ENCODE measurements around the gene KRTAP10-6. TPM values are rescaled to one million over a fixed set of nuclear protein-coding genes. Genes with fewer than 3 reads are reported as not detected.
"Not testable (repeated sequence)": the region's sequence is repeated elsewhere in the genome, so short reads cannot be mapped to it uniquely, and the experiment has no call there.

The KRTAP10-6 gene
- total RNA-seq, 2 donors from 2014 or later = not detected

- H3K4me1 Mint-ChIP-seq (ENCODE audit: low read depth); H3K9me3 Mint-ChIP-seq; H3K27me3 Mint-ChIP-seq (ENCODE audit: low read depth); H3K36me3 Mint-ChIP-seq (ENCODE audit: insufficient read depth in 2 of 2); DNase-seq; ATAC-seq (replicated peaks in 1 of 2); H3K27ac Mint-ChIP-seq; H3K4me3 Mint-ChIP-seq: not testable (repeated sequence)
Measured at GRCh38 chr21:44601091-44601490, 8.8 kb upstream of the KRTAP10-6 start.

GRCh38 chr21:44600118-44600978 lies 8.0 kb upstream of the KRTAP10-6 start, which contains the start of gene KRTAP10-7:
Gene KRTAP10-7, plus strand, starts transcription at chr21:44600597. Its CDS starts 25 bp downstream, at chr21:44600622.
- not testable (repeated sequence) for H3K27me3 Mint-ChIP-seq (ENCODE audit: low read depth); H3K4me3 Mint-ChIP-seq; H3K36me3 Mint-ChIP-seq (ENCODE audit: insufficient read depth in 2 of 2); H3K27ac Mint-ChIP-seq; H3K9me3 Mint-ChIP-seq; ATAC-seq (replicated peaks in 1 of 2); DNase-seq; H3K4me1 Mint-ChIP-seq (ENCODE audit: low read depth)

GRCh38 chr21:44599264-44600029 lies 7.1 kb upstream of the KRTAP10-6 start:
- no peaks in the 10 kb centered on the region for H3K4me1 Mint-ChIP-seq (ENCODE audit: low read depth)
- peaks cover 0 to 2% of the 10 kb centered on the region in 2 donors for H3K36me3 Mint-ChIP-seq (ENCODE audit: insufficient read depth in 2 of 2)
- no peaks in the 10 kb centered on the region for H3K27me3 Mint-ChIP-seq (ENCODE audit: low read depth)
- ATAC-seq (replicated peaks in 1 of 2) = no peak
- no peak overlapping the region for H3K4me3 Mint-ChIP-seq
- peaks cover 1 to 3% of the 10 kb centered on the region in 2 donors for H3K9me3 Mint-ChIP-seq
- no peak for DNase-seq
- no peak overlapping the region for H3K27ac Mint-ChIP-seq

GRCh38 chr21:44598061-44598460 lies 5.8 kb upstream of the KRTAP10-6 start:
- no peaks in the 10 kb centered on the region for H3K27me3 Mint-ChIP-seq (ENCODE audit: low read depth)
- peaks cover 1 to 3% of the 10 kb centered on the region in 2 donors for H3K9me3 Mint-ChIP-seq
- DNase-seq (no peak), ATAC-seq (replicated peaks in 1 of 2) (no peak)
- H3K4me1 Mint-ChIP-seq (ENCODE audit: low read depth) = no peaks in the 10 kb centered on the region
- H3K27ac Mint-ChIP-seq = no peak overlapping the region
- H3K36me3 Mint-ChIP-seq (ENCODE audit: insufficient read depth in 2 of 2) = peaks cover 0 to 2% of the 10 kb centered on the region in 2 donors
- no peak overlapping the region for H3K4me3 Mint-ChIP-seq

- ATAC-seq (replicated peaks in 1 of 2) (no peak), DNase-seq (no peak)
- no peaks in the 10 kb centered on the region for H3K27me3 Mint-ChIP-seq (ENCODE audit: low read depth)
- no peak overlapping the region for H3K4me3 Mint-ChIP-seq
- H3K9me3 Mint-ChIP-seq = peaks cover 1 to 3% of the 10 kb centered on the region in 2 donors
- no peak overlapping the region for H3K27ac Mint-ChIP-seq
- no peaks in the 10 kb centered on the region for H3K4me1 Mint-ChIP-seq (ENCODE audit: low read depth)
- peaks cover 0 to 2% of the 10 kb centered on the region in 2 donors for H3K36me3 Mint-ChIP-seq (ENCODE audit: insufficient read depth in 2 of 2)
Measured at GRCh38 chr21:44596068-44596725, 3.9 kb upstream of the KRTAP10-6 start.

- H3K27ac Mint-ChIP-seq = no peak overlapping the region
- DNase-seq = no peak
- H3K9me3 Mint-ChIP-seq = peaks cover 1 to 3% of the 10 kb centered on the region in 2 donors
- H3K4me1 Mint-ChIP-seq (ENCODE audit: low read depth) = no peaks in the 10 kb centered on the region
- peaks cover 0 to 2% of the 10 kb centered on the region in 2 donors for H3K36me3 Mint-ChIP-seq (ENCODE audit: insufficient read depth in 2 of 2)
- no peak overlapping the region for H3K4me3 Mint-ChIP-seq
- ATAC-seq (replicated peaks in 1 of 2) = no peak
- no peaks in the 10 kb centered on the region for H3K27me3 Mint-ChIP-seq (ENCODE audit: low read depth)
Measured at GRCh38 chr21:44595524-44595923, 3.2 kb upstream of the KRTAP10-6 start.

- DNase-seq = no peak
- no peak for ATAC-seq (replicated peaks in 1 of 2)
- peaks cover 1 to 3% of the 10 kb centered on the region in 2 donors for H3K9me3 Mint-ChIP-seq
- no peak overlapping the region for H3K27ac Mint-ChIP-seq
- H3K27me3 Mint-ChIP-seq (ENCODE audit: low read depth) = no peaks in the 10 kb centered on the region
- no peaks in the 10 kb centered on the region for H3K4me1 Mint-ChIP-seq (ENCODE audit: low read depth)
- H3K4me3 Mint-ChIP-seq = no peak overlapping the region
- H3K36me3 Mint-ChIP-seq (ENCODE audit: insufficient read depth in 2 of 2) = peaks cover 0 to 2% of the 10 kb centered on the region in 2 donors
Measured at GRCh38 chr21:44594406-44594916, 2.2 kb upstream of the KRTAP10-6 start.

GRCh38 chr21:44593598-44594405 lies 1.5 kb upstream of the KRTAP10-6 start:
- Mint-ChIP-seq H3K4me1 (ENCODE audit: low read depth) (no peaks in the 10 kb centered on the region), H3K9me3 (peaks cover 1 to 2% of the 10 kb centered on the region in 2 donors), H3K27me3 (ENCODE audit: low read depth) (no peaks in the 10 kb centered on the region), H3K36me3 (ENCODE audit: insufficient read depth in 2 of 2) (peaks cover 0 to 2% of the 10 kb centered on the region in 2 donors), H3K4me3 (no peak overlapping the region), H3K27ac (no peak overlapping the region)
- ATAC-seq (replicated peaks in 1 of 2) (no peak), DNase-seq (no peak)

- not testable (repeated sequence) for H3K27ac Mint-ChIP-seq; H3K36me3 Mint-ChIP-seq (ENCODE audit: insufficient read depth in 2 of 2); H3K4me1 Mint-ChIP-seq (ENCODE audit: low read depth); H3K27me3 Mint-ChIP-seq (ENCODE audit: low read depth); DNase-seq; ATAC-seq (replicated peaks in 1 of 2); H3K4me3 Mint-ChIP-seq; H3K9me3 Mint-ChIP-seq
Measured at GRCh38 chr21:44591801-44592130, 539 bp downstream of the KRTAP10-6 start.

- not testable (repeated sequence) for H3K9me3 Mint-ChIP-seq; H3K36me3 Mint-ChIP-seq (ENCODE audit: insufficient read depth in 2 of 2); H3K27ac Mint-ChIP-seq; H3K4me3 Mint-ChIP-seq; H3K4me1 Mint-ChIP-seq (ENCODE audit: low read depth); ATAC-seq (replicated peaks in 1 of 2); DNase-seq
- H3K27me3 Mint-ChIP-seq (ENCODE audit: low read depth) = peaks cover 10% of the 10 kb centered on the region
Measured at GRCh38 chr21:44590897-44591800, 1.2 kb downstream of the KRTAP10-6 start.

GRCh38 chr21:44590311-44590721 lies 2.0 kb downstream of the KRTAP10-6 start:
- ATAC-seq (replicated peaks in 1 of 2) (no peak), DNase-seq (no peak)
- Mint-ChIP-seq H3K36me3 (ENCODE audit: insufficient read depth in 2 of 2) (no peaks in the 10 kb centered on the region), H3K4me1 (ENCODE audit: low read depth) (no peaks in the 10 kb centered on the region), H3K4me3 (no peak overlapping the region), H3K27ac (no peak overlapping the region), H3K9me3 (no peaks in the 10 kb centered on the region), H3K27me3 (ENCODE audit: low read depth) (peaks cover 14% of the 10 kb centered on the region)
